Tibial artery (tissue), 4 donors: ENCODE measurements around the gene WDR48.

Source experiments
- DNase-seq, 2 donors: peaks; one replicate each; pipeline ENCODE4 v3.0.0-alpha.2; 2019
- H3K27ac ChIP-seq, 2 donors: fragments of 200-600 bp; sonication (generic) in 1 of 2; 1 replicate in 1 of 2; 2 replicates in 1 of 2; pipeline ENCODE4 v1.5.1; 2018 to 2019; ENCODE audit warnings: mild to moderate bottlenecking in 1 of 2
- H3K27me3 ChIP-seq, 2 donors: fragments of 200-600 bp; sonication (generic) in 1 of 2; one replicate each; pipeline versions ENCODE4 v1.5.1 to v1.6.0; 2016 to 2019
- H3K36me3 ChIP-seq, 3 donors: fragments of 200-600 bp; sonication (generic) in 2 of 3; one replicate each; pipeline ENCODE4 v1.5.1; 2016 to 2019; ENCODE audit warnings: mild to moderate bottlenecking in 2 of 3
- H3K4me1 ChIP-seq, 4 donors: fragments of 200-600 bp; sonication (generic) in 2 of 4; 1 replicate in 3 of 4; 2 replicates in 1 of 4; pipeline ENCODE4 v1.5.1; 2016 to 2019
- H3K4me3 ChIP-seq, 2 donors: fragments of 200-600 bp; sonication (generic) in 1 of 2; 1 replicate in 1 of 2; 2 replicates in 1 of 2; pipeline ENCODE4 v1.5.1; 2018 to 2019; ENCODE audit warnings: mild to moderate bottlenecking in 2 of 2
- H3K9me3 ChIP-seq, 3 donors: fragments of 200-600 bp; sonication (generic) in 1 of 3; one replicate each; pipeline ENCODE4 v1.5.1; 2016 to 2019
- CTCF ChIP-seq, 2 experiments: fragments of 200-600 bp in 1 of 2; fragments of 450-650 bp in 1 of 2; IDR thresholded peaks; one replicate each; pipeline ENCODE4 v1.5.1; 2017 to 2019; ENCODE audit warnings: antibody characterized with exemption in 2 of 2, mild to moderate bottlenecking in 1 of 2, moderate library complexity in 1 of 2
- intact Hi-C: fragments of 100-400 bp; cut with DNase I; formaldehyde crosslinking; loops from one replicate; pipeline ENCODE4 v1.15.0; 2023; ENCODE audit warnings: low total_unique reads

Gene WDR48

GRCh38 chr3:39110041-39110639 lies 58.3 kb downstream of the WDR48 start:
- no peaks in the 10 kb centered on the region for H3K9me3 ChIP-seq
- H3K4me3 ChIP-seq = no peak overlapping the region
- peaks cover 0 to 31% (median 0%) of the 10 kb centered on the region in 3 donors for H3K36me3 ChIP-seq
- no peaks in the 10 kb centered on the region for H3K27me3 ChIP-seq
- intact Hi-C loops = no loop called here
- peak in 1 of 2 donors; percentile 9 for DNase-seq
- H3K27ac ChIP-seq = no peak overlapping the region
- H3K4me1 ChIP-seq = peaks cover 0 to 25% (median 20%) of the 10 kb centered on the region in 4 donors
- TF ChIP-seq CTCF (IDR thresholded peaks at IDR 0.05) = no peak

- intact Hi-C loops = no loop called here
- H3K36me3 ChIP-seq = peaks cover 0 to 31% (median 0%) of the 10 kb centered on the region in 3 donors
- DNase-seq = peak in 1 of 2 donors; percentile 5
- H3K9me3 ChIP-seq = no peaks in the 10 kb centered on the region
- no peak overlapping the region for H3K4me3 ChIP-seq
- no peaks in the 10 kb centered on the region for H3K27me3 ChIP-seq
- peaks cover 0 to 10% (median 7%) of the 10 kb centered on the region in 4 donors for H3K4me1 ChIP-seq
- no peak overlapping the region for H3K27ac ChIP-seq
- no peak for TF ChIP-seq CTCF (IDR thresholded peaks at IDR 0.05)
Observed at GRCh38 chr3:39112113-39112512, 60.3 kb downstream of the WDR48 start.

- no peak for DNase-seq
- Histone ChIP-seq H3K4me3 (no peak overlapping the region), H3K27ac (no peak overlapping the region), H3K4me1 (peaks cover 0 to 10% (median 7%) of the 10 kb centered on the region in 4 donors), H3K36me3 (peaks cover 0 to 35% (median 0%) of the 10 kb centered on the region in 3 donors), H3K9me3 (no peaks in the 10 kb centered on the region), H3K27me3 (no peaks in the 10 kb centered on the region)
- intact Hi-C loops = no loop called here
- no peak for TF ChIP-seq CTCF (IDR thresholded peaks at IDR 0.05)
Observed at GRCh38 chr3:39112535-39112934, 60.7 kb downstream of the WDR48 start.

GRCh38 chr3:39113291-39113690 lies 61.5 kb downstream of the WDR48 start:
- peaks cover 0 to 43% (median 5%) of the 10 kb centered on the region in 3 donors for H3K36me3 ChIP-seq
- intact Hi-C loops = no loop called here
- no peaks in the 10 kb centered on the region for H3K27me3 ChIP-seq
- DNase-seq = no peak
- H3K9me3 ChIP-seq = no peaks in the 10 kb centered on the region
- TF ChIP-seq CTCF (IDR thresholded peaks at IDR 0.05) = no peak
- peaks cover 0 to 4% (median 3%) of the 10 kb centered on the region in 4 donors for H3K4me1 ChIP-seq
- H3K27ac ChIP-seq = no peak overlapping the region
- no peak overlapping the region for H3K4me3 ChIP-seq

- TF ChIP-seq CTCF (IDR thresholded peaks at IDR 0.05) = no peak
- Histone ChIP-seq H3K4me3 (no peak overlapping the region), H3K27ac (no peak overlapping the region), H3K36me3 (peaks cover 0 to 54% (median 5%) of the 10 kb centered on the region in 3 donors), H3K9me3 (no peaks in the 10 kb centered on the region), H3K27me3 (no peaks in the 10 kb centered on the region), H3K4me1 (no peaks in the 10 kb centered on the region)
- peak in 1 of 2 donors; percentile 10 for DNase-seq
- intact Hi-C loops = no loop called here
Observed at GRCh38 chr3:39114456-39114855, 62.6 kb downstream of the WDR48 start.
